GM12872 (cell line): ENCODE results near the gene SLC35A1.

Experiments used
- TF ChIP-seq, protein P1 (sequence below): IDR thresholded peaks from 3 replicates; pipeline ENCODE4 v1.5.1; 2011; ENCODE audit warnings: low read depth, mild to moderate bottlenecking, low read length, moderate library complexity; ENCODE audit not compliant: insufficient read depth

SLC35A1 gene, protein sequence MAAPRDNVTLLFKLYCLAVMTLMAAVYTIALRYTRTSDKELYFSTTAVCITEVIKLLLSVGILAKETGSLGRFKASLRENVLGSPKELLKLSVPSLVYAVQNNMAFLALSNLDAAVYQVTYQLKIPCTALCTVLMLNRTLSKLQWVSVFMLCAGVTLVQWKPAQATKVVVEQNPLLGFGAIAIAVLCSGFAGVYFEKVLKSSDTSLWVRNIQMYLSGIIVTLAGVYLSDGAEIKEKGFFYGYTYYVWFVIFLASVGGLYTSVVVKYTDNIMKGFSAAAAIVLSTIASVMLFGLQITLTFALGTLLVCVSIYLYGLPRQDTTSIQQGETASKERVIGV

DNA sequence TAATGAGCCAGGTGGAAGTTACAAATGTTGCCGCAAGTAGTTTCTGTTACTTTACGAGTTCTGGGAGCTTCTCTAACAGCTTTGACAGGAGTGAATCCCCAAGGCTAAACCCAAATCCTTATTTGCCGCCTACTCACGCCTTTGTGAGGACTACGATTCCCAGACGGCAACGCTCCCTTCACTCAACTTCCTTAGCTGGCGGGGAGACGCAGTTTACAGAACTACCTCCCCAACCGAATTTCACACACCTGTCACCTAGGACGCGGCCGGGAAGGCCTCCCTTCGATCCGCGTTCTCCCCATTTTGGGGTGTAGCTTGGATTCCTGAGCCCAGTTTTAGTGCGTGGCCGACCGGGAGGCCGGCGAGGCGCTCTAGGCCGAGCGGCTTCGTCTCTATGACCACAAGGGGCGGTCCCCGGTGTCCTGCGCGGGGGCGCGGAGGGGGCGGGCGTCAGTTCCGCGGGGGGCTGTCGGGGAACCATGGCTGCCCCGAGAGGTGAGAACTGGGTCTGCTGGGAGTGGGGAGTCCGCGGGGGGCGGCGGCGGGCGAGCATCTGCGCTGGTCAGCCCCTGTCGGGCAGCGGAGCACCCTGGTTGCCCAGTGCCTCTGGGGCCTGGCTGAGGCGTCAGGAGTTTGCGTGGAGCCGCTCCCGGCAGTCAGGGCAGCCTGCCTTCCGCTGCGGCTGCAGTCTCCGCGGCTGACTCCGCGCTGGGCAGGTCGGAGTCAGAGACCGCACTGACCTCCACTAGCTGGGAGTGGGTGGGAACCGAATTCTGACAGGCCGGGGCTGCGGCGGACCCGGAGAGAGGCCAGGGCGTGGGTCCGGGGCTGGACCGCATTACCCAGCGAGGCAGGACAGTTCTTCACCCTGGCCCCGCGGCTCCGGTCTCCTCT is at the start of gene SLC35A1:
Gene SLC35A1, plus strand, starts transcription at position 450 of the 894 bp plus-strand sequence. Its CDS starts 30 bp downstream, at position 480.
- TF ChIP-seq, protein P1, sequence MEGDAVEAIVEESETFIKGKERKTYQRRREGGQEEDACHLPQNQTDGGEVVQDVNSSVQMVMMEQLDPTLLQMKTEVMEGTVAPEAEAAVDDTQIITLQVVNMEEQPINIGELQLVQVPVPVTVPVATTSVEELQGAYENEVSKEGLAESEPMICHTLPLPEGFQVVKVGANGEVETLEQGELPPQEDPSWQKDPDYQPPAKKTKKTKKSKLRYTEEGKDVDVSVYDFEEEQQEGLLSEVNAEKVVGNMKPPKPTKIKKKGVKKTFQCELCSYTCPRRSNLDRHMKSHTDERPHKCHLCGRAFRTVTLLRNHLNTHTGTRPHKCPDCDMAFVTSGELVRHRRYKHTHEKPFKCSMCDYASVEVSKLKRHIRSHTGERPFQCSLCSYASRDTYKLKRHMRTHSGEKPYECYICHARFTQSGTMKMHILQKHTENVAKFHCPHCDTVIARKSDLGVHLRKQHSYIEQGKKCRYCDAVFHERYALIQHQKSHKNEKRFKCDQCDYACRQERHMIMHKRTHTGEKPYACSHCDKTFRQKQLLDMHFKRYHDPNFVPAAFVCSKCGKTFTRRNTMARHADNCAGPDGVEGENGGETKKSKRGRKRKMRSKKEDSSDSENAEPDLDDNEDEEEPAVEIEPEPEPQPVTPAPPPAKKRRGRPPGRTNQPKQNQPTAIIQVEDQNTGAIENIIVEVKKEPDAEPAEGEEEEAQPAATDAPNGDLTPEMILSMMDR: no peak

DNA sequence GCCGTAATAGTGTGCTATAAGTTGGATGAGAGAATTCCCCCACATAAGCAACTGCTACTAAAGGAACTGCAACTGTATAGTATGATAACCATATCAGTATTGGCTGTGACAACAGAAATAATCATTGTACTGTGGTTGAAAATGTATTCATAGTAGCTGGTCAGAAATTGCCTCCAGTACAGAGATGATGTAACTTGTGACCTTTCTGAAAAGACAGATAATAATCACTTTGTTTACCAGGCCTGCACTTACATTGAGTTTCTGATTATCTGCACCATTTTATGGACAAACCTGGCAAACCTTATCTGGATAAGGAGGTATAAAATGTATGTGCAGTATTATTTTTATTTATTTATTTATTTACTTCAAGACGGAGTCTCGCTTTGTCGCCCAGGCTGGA is 46.0 kb upstream of the SLC35A1 start:
- TF ChIP-seq, protein P1: no peak

DNA sequence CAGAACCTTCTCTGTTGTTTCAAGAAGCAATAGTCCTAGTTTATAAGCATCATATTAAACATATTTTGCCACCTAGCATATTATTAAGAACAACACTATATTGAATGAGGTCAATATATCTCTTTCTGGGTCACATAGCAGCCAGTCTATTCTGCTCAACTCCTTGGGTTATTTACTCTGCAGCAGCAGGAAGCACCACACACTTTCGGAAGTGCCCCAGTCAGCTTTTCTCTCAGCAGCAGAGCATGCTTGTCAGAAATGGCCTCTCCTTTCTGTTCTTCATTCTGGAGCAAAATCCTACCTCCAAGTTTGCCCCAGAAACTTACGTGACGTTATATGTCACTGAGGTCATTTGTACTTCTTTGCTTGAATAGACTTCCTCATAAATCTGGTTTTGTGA is 42.3 kb upstream of the SLC35A1 start:
- TF ChIP-seq, protein P1: no peak

DNA sequence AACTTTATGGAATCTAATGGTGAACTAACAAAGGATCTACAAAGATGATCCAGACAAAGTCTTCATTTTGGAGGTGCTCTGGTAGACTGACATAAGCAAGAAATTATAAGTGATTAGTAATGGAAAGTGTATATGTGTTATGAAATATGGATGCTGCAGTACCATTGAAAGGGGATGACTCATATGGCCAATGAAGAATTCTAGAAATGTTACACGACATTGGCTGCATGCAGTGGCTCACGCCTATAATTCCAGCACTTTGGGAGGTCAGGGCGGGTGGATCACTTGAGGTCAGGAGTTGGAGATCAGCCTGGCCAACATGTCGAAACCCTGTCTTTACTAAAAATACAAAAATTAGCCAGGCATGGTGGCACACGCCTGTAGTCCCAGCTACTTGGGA is 41.5 kb upstream of the SLC35A1 start:
- TF ChIP-seq, protein P1: no peak

DNA sequence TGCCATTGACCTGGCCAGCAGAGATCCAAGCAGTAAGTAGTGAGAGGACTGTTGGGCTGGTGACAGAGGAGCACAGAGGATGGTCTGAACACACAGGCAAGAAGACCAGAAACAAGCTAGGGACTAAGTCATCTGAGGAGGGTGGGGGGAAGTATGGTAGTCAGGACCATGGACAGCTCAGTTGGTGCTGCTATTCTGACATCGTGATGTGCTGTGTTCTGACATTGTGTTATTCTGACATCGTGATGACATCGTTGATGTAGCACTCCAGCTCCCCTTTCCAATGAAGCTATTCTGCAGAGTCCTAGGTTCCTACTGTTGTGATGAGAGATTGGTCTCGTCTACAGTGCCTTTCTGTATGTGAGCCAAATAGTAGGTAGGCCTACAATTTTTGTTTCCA is 36.3 kb upstream of the SLC35A1 start:
- TF ChIP-seq, protein P1: no peak

DNA sequence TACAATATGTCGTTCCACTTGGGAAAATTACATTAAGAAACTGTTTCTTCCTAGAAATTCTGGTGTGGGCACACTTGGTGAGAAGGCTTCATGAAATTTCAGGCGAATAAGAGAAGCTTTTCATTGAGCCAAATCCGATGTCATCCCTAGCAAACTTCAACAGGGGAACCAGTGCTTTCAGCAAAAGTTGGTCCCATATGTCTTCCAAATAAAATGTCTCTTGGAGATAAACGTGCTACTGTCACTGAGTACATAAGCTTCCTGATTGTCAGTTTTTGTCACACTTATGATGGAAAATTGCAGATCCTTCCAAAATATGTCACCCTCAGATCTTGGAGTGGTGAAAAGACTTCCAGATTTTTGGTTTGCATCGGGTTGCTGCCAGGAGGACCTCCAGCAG is 31.1 kb upstream of the SLC35A1 start:
- TF ChIP-seq, protein P1: no peak

DNA sequence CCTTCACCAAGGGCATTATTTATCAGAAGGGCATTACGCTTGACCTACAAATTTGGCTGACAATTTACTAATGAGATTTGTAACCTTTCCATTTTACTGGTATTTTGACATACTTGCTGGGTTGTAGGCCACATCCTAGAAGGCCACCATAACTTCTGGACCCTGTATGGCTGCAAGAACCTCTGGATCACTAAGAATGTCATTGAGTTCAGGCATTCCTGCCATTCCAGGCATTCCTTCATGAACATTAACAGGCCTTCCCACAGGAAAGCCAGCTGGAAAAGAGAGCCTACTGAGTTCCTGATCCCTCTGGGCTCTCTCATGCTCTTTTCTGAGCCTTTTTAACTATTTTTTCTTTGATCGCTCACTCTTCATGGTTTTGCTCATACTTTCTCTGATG is 28.4 kb upstream of the SLC35A1 start:
- TF ChIP-seq, protein P1: no peak
